Stimulated activated CD8-positive, alpha-beta memory T cell treated with anti-CD3 and anti-CD28 coated beads, Interleukin-7, amount 100 ng/mL, for 4 hours (primary cell): ENCODE results near the gene TMUB1.
A peak's percentile ranks its signal among the peaks of the same experiment; 100 is the strongest.
"Not testable (repeated sequence)": the region's sequence is repeated elsewhere in the genome, so short reads cannot be mapped to it uniquely, and the experiment has no call there.

Experiments used
- DNase-seq, 2 donors: peaks; one replicate each; pipeline ENCODE4 v3.0.0-alpha.2; 2020; ENCODE audit warnings: low read depth in 2 of 2

Gene TMUB1

DNA sequence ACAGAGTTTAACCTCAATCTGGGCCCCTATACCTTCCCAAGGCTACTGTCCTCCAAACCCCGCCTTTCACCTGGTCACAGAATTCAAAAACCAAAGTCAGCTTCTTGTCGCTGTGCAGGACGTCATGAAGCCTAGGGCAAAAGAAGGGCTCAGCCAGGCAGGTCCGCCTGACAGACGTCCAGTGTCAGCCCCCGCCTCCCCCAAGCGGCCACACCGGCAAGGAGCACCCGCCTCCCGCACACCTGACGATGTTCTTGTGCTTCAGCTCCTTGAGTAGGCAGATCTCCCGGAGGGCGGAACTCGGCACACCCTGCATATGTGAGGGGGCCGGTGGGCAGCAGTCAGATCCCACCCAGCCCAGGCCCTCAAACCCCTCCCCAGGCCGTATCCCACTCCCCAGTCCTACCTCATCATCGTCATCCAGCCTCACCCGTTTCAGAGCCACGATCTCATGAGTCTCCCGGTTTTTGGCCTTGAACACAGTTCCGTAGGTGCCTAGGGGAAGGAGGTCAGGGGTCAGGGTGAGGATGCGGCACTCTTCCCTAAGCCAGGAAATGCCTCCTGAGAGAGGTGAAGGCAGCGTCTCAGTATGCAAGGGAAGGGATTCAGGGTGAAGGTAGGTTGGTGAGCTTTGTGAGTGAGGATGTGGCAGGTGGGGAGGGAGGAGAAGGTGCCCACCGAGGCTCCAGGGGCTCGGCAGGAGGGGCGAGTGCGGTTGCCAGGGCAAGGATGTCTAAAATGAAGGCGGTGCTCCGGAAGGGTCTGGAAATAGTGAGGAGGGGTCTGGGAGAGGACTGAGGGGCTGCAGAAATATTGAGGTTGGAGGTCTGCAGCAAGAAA, 26.4 kb downstream of the TMUB1 start:
- no peak for DNase-seq

DNA sequence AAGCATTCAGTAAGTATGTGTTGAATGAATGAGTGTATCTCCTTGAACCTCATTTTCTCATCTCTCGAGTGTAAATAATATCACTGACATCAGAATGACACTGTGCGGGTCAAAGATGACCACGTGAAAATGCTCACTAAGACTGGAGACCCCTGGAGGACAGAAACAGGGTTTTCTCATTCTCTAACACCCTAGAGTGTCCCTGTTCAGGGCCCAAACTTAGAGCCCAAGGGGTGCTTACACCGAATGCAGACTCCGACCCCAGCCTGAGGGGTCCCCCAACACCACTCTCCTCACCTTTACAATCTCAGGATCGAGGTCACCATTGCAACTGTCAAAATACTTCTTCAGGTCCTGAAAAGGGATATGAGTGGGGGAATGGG, 27.0 kb downstream of the TMUB1 start:
- DNase-seq, result no peak

DNA sequence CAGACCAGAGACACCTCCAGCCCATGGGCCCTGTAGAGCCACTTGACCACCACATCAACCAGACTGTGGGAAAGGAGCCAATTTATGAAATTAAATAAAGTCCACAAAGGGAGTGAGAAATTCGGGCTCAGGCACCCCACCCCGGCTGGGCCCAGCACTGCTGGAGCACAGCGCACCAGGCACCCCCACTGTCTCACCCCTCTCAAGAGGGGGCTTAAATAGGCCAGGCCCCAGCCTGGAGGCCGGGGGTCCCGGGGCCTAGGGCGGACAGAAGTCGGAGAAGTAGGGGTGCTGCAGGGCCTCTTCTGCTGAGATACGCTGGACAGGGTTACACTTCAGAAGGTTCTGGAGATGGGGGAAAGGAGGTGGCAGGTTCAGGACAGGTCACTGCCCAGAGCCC, 29.5 kb downstream of the TMUB1 start:
- no peak for DNase-seq

DNA sequence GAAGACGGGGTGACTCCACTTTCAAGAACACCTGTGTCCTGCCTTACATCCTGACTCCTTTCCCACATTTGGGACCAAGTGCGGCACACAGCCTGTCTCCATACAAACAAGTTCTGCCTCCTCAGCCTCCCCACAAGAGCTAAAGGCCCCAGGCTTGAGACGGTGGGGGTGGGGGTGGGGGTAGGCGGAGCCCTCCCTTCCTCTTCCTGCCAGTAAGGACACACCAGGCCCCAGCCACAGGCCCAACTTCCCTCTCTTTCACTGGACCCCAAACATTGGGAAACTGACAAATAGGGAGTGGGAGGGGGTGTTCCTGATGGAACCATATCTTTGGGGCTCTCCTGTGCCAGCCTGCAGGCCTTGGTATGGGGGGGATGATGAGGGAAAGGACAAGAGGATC, 30.2 kb downstream of the TMUB1 start:
- DNase-seq, result no peak

DNA sequence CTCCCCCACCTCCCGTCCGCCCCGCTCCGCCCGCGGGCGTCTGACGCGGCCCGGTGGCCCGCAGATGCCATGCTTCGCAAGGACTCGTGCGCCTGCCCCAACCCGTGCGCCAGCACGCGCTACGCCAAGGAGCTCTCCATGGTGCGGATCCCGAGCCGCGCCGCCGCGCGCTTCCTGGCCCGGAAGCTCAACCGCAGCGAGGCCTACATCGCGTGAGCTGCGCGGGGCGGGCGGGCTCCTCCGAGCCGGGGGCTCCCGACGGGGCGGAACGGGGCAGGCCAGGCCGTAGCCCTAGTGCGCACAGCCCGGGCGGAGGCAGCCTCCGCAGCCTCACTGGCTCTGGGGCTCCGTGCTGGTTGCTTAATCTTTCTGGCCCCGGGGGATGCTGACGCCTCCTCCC, 32.2 kb downstream of the TMUB1 start:
- peak in 1 of 2 donors; percentile 30 for DNase-seq

- DNase-seq, result no peak
These were observed 34.3 kb downstream of the TMUB1 start for GRCh38 chr7:151048911-151049463.

GRCh38 chr7:151047976-151048815, 35.1 kb downstream of the TMUB1 start, which contains the start of gene ASIC3:
ASIC3 (plus strand) TSS chr7:151048531; CDS start chr7:151048886, 355 bp downstream.
- DNase-seq, result no peak

DNA sequence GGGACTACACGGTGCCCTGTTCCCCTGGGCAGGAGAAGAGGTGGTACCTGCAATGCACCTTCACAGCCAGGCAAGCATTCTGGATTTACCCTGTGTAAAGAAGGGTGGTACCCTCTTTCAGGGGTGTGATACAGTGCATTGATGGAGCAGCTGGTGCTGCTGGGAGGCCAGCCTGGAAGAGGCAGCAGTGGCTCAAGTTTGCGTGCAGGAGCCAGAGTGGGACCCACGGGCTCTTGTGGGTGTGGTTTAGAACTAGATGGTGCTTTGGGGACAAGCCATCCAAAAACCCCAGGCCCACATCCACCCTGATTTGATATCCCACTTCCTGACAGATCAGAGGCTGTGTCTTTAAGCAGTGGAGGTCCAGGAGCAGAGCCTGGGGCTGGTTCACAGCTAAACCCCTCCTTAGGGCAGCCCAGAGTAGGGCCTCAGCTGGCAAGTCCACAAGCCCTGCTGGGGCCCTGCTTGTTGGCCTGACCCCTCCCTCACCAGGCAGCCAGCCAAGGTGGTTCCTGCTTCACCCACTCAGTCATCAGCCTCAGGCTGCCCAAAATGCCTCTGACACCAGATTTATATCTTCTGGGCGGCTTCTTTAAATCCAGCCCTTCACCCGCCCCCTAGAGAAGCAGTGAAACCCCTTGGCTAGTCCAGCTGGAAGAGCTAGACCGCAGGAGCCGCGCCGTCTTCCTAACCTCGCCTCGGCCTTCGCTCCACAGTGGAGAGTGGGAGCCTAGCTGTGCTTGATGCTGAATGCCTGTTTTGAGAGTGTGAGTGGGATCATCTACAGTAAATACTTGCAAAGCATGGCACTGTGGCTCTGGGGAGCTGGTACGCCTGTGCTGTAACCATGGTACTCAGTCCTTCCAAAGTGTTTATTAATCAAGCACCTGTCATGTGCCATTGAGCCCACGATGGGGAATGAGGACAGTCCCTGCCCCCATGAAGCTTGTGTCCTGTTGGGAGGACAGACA, 36.4 kb downstream of the TMUB1 start:
- no peak for DNase-seq

- no peak for DNase-seq
These were observed 37.3 kb downstream of the TMUB1 start for GRCh38 chr7:151045967-151046366.

DNA sequence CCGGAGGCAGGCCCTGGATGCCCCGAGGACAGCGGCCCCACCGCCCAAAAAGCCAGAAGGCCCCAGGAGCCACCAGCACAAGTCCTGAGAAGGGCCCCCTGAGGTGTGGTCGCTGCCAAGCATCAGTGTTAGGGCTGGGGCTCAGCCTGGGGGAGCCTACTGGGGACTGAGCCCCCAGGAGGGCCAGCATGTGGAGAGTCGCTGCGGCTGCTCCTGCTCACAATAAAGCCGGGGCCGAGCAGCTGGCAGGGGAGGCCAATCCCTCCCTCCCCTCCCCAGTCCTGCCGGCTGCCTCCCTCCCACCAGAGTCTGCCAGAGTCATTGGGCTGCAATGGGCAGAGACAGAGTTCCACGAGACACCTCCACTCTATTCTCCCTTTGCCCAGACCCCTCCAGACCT, 38.0 kb downstream of the TMUB1 start:
- no peak for DNase-seq

DNA sequence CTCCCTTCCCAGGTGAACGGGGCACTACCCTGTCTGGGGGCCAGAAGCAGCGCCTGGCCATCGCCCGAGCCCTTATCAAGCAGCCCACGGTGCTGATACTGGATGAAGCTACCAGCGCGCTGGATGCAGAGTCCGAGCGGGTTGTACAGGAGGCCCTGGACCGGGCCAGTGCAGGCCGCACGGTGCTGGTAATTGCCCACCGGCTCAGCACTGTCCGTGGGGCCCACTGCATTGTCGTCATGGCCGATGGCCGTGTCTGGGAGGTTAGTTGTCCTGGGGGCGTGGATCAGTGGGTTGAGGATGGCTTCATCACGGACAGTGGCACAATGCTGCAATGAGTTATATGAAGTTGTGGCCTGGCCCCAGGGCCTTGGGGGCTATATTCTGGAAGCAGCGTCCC, 39.3 kb downstream of the TMUB1 start:
- no peak for DNase-seq

DNA sequence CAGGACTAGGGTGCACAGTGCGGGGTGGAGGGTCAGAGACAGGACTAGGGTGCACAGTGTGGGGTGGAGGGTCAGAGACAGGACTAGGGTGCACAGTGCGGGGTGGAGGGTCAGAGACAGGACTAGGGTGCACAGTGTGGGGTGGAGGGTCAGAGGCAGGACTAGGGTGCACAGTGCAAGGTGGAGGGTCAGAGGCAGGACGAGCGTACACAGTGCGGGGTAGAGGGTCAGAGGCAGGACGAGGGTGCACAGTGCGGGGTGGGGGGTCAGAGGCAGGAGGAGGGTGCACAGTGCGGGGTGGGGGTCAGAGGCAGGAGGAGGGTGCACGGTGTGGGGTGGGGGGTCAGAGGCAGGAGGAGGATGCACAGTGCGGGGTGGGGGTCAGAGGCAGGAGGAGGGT, 39.8 kb downstream of the TMUB1 start:
- DNase-seq, result not testable (repeated sequence)

DNA sequence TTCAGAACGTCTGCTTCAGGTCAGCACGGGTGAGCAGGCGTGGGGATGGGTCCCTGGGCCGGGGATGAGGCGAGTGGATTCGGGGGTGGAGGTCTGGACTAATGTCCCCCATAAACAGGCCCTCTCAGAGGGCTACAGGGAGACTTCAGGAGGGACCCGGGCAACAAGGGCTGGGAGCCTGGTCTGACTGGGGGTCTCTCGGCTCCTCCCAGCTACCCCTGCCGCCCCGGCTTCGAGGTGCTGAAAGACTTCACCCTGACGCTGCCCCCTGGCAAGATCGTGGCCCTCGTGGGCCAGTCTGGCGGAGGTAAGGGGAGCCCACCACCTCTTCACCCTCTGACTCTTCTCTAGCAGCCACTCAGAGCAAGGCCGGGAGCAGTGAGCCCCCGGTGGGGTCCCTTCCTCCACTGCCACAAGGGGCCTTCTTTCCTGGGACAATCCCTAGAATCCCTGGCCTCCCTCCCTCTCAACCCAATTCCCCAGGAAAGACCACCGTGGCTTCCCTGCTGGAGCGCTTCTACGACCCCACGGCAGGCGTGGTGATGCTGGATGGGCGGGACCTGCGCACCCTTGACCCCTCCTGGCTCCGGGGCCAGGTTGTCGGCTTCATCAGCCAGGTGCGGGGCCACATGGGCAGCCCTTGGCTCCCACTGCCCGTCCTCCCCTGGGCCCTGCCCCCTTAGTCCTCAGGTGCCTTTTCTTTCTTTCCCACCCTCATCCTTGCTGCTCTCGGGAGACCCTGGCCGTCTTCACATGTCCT, 42.5 kb downstream of the TMUB1 start:
- no peak for DNase-seq

- no peak for DNase-seq
These were observed 43.3 kb downstream of the TMUB1 start for GRCh38 chr7:151039850-151040548.

- DNase-seq, result peak; percentile 68 to 75
These were observed 44.1 kb downstream of the TMUB1 start for GRCh38 chr7:151038951-151039849.

DNA sequence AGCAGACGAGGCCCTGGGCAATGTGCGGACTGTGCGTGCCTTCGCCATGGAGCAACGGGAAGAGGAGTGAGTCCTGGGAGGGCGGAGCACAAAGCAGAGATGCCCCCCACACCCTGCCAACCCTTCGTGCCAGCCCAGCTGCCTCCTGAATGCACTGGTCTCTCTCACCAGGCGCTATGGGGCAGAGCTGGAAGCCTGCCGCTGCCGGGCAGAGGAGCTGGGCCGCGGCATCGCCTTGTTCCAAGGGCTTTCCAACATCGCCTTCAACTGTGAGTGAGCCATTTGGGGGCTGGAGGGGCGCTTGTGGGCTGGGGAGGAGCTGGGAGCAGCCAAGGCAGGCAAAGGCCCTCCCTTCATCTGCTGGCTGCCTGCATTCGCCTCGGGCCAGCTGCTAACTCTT, 47.4 kb downstream of the TMUB1 start:
- no peak for DNase-seq

DNA sequence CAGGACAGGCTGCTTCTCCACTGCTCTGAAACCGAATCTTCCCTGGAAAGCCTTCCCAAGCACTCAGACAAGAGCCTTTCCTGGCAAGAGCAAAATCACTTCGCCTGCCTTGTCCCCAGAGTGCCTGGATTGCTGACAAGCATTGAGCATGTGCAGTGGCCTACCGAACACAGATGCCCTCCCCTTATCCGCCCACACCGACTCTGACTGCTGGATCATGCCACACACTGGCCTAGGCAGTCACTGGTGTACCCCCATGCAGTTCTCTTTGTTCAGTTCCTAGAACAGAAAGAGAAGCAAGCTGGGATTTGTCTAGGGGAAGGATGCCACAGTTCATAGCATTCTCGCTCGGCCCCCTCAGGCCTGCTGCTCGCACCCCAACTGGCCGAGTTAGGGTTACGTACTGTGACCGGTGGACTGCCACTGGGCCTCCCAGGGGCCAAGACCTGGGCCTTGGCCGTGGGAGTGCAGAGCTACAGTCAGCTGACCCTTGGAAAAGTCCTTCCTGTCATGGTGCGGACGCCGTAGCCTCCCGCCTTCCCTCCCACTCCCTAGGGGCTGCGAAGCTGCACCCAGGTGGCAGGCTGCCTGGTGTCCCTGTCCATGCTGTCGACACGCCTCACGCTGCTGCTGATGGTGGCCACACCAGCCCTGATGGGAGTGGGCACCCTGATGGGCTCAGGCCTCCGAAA, 48.1 kb downstream of the TMUB1 start:
- no peak for DNase-seq

DNA sequence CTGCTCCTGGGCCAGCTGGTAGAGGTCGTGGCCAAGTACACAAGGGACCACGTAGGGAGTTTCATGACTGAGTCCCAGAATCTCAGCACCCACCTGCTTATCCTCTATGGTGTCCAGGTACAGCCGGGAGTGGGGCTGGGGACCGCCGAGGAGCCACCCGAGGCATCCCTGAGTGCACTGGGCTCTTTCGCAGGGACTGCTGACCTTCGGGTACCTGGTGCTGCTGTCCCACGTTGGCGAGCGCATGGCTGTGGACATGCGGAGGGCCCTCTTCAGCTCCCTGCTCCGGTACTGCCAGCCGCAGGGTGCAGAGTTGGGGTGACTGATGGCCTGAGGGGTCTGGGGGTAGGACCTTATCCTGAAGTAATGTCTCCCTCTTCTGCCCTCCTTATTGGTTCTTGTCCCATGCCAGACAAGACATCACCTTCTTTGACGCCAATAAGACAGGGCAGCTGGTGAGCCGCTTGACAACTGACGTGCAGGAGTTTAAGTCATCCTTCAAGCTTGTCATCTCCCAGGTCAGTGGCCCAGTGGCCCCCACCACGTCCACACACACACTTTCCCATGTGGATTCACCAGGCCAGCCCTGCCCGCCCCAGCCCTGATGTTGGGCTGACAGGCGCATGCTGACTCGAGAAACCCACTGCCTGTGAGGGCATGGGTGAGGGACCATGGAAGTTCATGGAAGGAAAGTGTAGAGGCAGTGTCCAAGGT, 48.8 kb downstream of the TMUB1 start:
- DNase-seq, result no peak
